Fibroblast of lung (primary cell): ENCODE data around the gene NFYB. TPM values are rescaled to one million over a fixed set of nuclear protein-coding genes. Genes with fewer than 3 reads are reported as not detected.

ENCODE experiments used
- DNase-seq, 2 donors: peaks; one replicate each; pipeline versions ENCODE4 v3.0.0 to v3.0.0-alpha.2; 2010; ENCODE audit warnings: low read depth in 2 of 2
- H2AFZ ChIP-seq: 2 replicates; pipeline ENCODE4 v1.5.1; 2012; ENCODE audit warnings: low read length, control low read depth, inconsistent platforms
- H3K27ac ChIP-seq: 2 replicates; pipeline ENCODE4 v1.5.1; 2011; ENCODE audit warnings: low read length, control low read depth; ENCODE audit not compliant: insufficient read depth
- H3K27me3 ChIP-seq: 2 replicates; pipeline ENCODE4 v1.5.1; 2011; ENCODE audit warnings: mild to moderate bottlenecking, low read length; ENCODE audit not compliant: control insufficient read depth, insufficient read depth
- H3K36me3 ChIP-seq: 2 replicates; pipeline ENCODE4 v1.5.1; 2011; ENCODE audit warnings: low read length; ENCODE audit not compliant: control insufficient read depth, insufficient read depth
- H3K4me1 ChIP-seq: 2 replicates; pipeline ENCODE4 v1.5.1; 2011; ENCODE audit warnings: low read length; ENCODE audit not compliant: control insufficient read depth, insufficient read depth; ENCODE audit errors: extremely low read depth
- H3K4me2 ChIP-seq: 2 replicates; pipeline ENCODE4 v1.5.1; 2011; ENCODE audit warnings: low read length, control low read depth; ENCODE audit not compliant: insufficient read depth; ENCODE audit errors: extremely low read depth
- H3K4me3 ChIP-seq, 4 experiments: fragments of 200-600 bp in 1 of 4; sonication (generic) in 1 of 4; replicated peaks in 1 of 4; 2 replicates each; pipeline ENCODE4 v1.5.1; 2011 to 2016; ENCODE audit warnings: low read length in 4 of 4, low read depth in 3 of 4, mild to moderate bottlenecking in 3 of 4, control low read depth in 2 of 4, inconsistent platforms in 1 of 4, mixed read lengths in 1 of 4; ENCODE audit not compliant: insufficient read depth in 1 of 4; ENCODE audit errors: control extremely low read depth in 1 of 4
- H3K79me2 ChIP-seq: 2 replicates; pipeline ENCODE4 v1.5.1; 2012; ENCODE audit warnings: mild to moderate bottlenecking, low read length, inconsistent platforms; ENCODE audit not compliant: control insufficient read depth, insufficient read depth
- H3K9ac ChIP-seq: 2 replicates; pipeline ENCODE4 v1.5.1; 2011; ENCODE audit warnings: mild to moderate bottlenecking, low read length, control low read depth; ENCODE audit not compliant: insufficient read depth
- H3K9me3 ChIP-seq: 2 replicates; pipeline ENCODE4 v1.5.1; 2012; ENCODE audit warnings: low read depth, low read length; ENCODE audit not compliant: control insufficient read depth, insufficient read depth
- H4K20me1 ChIP-seq: 2 replicates; pipeline ENCODE4 v1.5.1; 2011; ENCODE audit warnings: low read length; ENCODE audit not compliant: control insufficient read depth, insufficient read depth; ENCODE audit errors: extremely low read depth
- CTCF ChIP-seq, 2 donors: IDR thresholded peaks in 1 of 2; conservative IDR thresholded peaks in 1 of 2; 1 replicate in 1 of 2; 2 replicates in 1 of 2; pipeline ENCODE4 v1.5.1; 2011 to 2012; ENCODE audit warnings: low read length in 2 of 2, control low read depth in 1 of 2, inconsistent platforms in 1 of 2, low read depth in 1 of 2, mild to moderate bottlenecking in 1 of 2
- EZH2 ChIP-seq: IDR thresholded peaks from 2 replicates; pipeline ENCODE4 v1.5.1; 2012; ENCODE audit warnings: low read length, control low read depth, mild to moderate bottlenecking; ENCODE audit errors: missing control alignments
- polyA plus RNA-seq, 2 donors: library from polyadenylated mRNA; depleted of rRNA in 1 of 2; stranded (reverse) in 1 of 2; unstranded in 1 of 2; fragments of >200 nt; gene quantifications; 2 replicates each; pipeline ENCODE4 v1.2.1, GENCODE V29; 2011 to 2012; ENCODE audit warnings: missing spikeins in 1 of 2
- total RNA-seq: library from RNA; depleted of rRNA; stranded (reverse); fragments of >200 nt; gene quantifications from 2 replicates; pipeline ENCODE4 v1.2.1, GENCODE V29; 2014

The NFYB gene
- total and polyA plus RNA-seq, 2 donors (not counting 1 experiment from before 2014, with no cell fraction given): 32.2 to 39.9 TPM

DNA sequence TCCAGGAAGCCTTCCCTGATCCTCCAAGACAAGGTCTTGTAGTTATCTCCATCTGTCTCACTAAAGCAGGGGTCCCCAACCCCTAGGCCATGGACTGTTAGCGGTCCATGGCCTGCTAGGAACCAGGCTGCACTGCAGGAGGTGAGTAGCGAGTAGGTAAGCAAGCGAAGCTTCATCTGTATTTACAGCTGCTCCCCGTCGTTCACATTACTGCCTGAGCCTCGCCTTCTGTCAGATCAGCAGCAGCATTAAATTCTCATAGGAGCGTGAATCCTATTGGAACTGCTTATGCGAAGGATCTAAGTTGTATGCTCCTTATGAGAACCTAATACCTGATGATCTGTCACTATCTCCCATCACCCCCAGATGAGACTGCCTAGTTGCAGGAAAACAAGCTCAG, 12.4 kb upstream of the NFYB start:
- TF ChIP-seq EZH2: no peak
- no peak overlapping the region for H3K27ac ChIP-seq
- H3K79me2 ChIP-seq: no peaks in the 10 kb centered on the region
- H3K4me2 ChIP-seq: no peak overlapping the region
- H4K20me1 ChIP-seq: no peaks in the 10 kb centered on the region
- no peak overlapping the region for H2AFZ ChIP-seq
- H3K27me3 ChIP-seq: peaks cover 6% of the 10 kb centered on the region
- no peak overlapping the region for H3K9ac ChIP-seq
- no peak for DNase-seq
- no peaks in the 10 kb centered on the region for H3K4me1 ChIP-seq
- H3K4me3 ChIP-seq: no peak overlapping the region
- no peaks in the 10 kb centered on the region for H3K36me3 ChIP-seq
- no peaks in the 10 kb centered on the region for H3K9me3 ChIP-seq

DNA sequence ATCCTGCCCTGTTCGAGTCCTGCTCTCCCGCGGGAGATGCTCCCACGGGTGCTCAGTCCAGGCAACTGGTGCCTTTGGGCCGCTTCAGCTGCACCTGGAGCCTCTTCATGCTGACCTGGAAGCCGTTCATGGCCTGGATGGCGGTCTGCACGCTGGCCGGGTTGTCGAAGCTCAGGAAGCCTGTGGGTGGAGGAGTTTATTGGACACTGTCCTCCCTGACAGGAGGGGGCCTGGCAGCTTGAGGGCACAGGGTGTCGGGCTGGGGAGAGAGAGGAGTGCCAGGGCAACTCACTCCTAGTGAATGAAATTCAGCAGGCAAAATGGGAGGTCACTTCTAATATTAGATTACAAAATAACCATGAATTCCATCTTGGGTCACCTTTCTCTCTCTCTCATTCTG, 9.3 kb upstream of the NFYB start:
- Histone ChIP-seq H2AFZ (no peak overlapping the region), H3K9ac (no peak overlapping the region), H3K27ac (no peak overlapping the region), H3K79me2 (no peaks in the 10 kb centered on the region), H3K4me1 (no peaks in the 10 kb centered on the region), H3K36me3 (no peaks in the 10 kb centered on the region), H3K4me3 (no peak overlapping the region), H3K27me3 (peaks cover 3% of the 10 kb centered on the region), H3K9me3 (no peaks in the 10 kb centered on the region), H4K20me1 (no peaks in the 10 kb centered on the region), H3K4me2 (no peak overlapping the region)
- DNase-seq: no peak
- TF ChIP-seq EZH2 (no peak), CTCF (conservative IDR thresholded peaks at IDR 0.05 in 1 of 2, IDR thresholded peaks at IDR 0.05 in 1 of 2; ENCODE audit: low read depth in 1 of 2, low read length in 2 of 2) (no peak)

GRCh38 chr12:104143918-104144317, 5.9 kb upstream of the NFYB start:
- DNase-seq: no peak

More at GRCh38 chr12:104143918-104144317, 5.9 kb upstream of the NFYB start:
- no peak overlapping the region for H3K4me2 ChIP-seq
- H3K9ac ChIP-seq: no peak overlapping the region
- H2AFZ ChIP-seq: no peak overlapping the region
- H3K9me3 ChIP-seq: no peaks in the 10 kb centered on the region
- H4K20me1 ChIP-seq: no peaks in the 10 kb centered on the region
- TF ChIP-seq EZH2 (no peak), CTCF (conservative IDR thresholded peaks at IDR 0.05 in 1 of 2, IDR thresholded peaks at IDR 0.05 in 1 of 2; ENCODE audit: low read depth in 1 of 2, low read length in 2 of 2) (no peak)
- H3K79me2 ChIP-seq: no peaks in the 10 kb centered on the region
- no peak overlapping the region for H3K4me3 ChIP-seq
- H3K27me3 ChIP-seq: peaks cover 3% of the 10 kb centered on the region
- no peak overlapping the region for H3K27ac ChIP-seq
- no peaks in the 10 kb centered on the region for H3K4me1 ChIP-seq
- H3K36me3 ChIP-seq: no peaks in the 10 kb centered on the region
